ENCODE data around the gene SGPP1. TPM values are rescaled to one million over a fixed set of nuclear protein-coding genes. Genes with fewer than 3 reads are reported as not detected.

The SGPP1 gene
- total and polyA plus RNA-seq, 4 experiments from 2014 or later: 12.2 to 15.2 (median 12.5) TPM

- intact Hi-C loops (cut with micrococcal nuclease): no loop called here
- CTCF ChIA-PET (ENCODE audit: partially characterized antibody): interaction anchor here (1.3 kb wide), 1 partner anchor 8 kb away, joined by 5 read pairs; no protein-coding TSS in a partner anchor
- Mint-ChIP-seq H3K4me1 (peaks cover 10 to 21% (median 14%) of the 10 kb centered on the region in 4 donors), H3K36me3 (peaks cover 14 to 15% of the 10 kb centered on the region in 2 donors), H3K4me3 (no peak overlapping the region), H3K9me3 (no peaks in the 10 kb centered on the region), H3K27me3 (no peaks in the 10 kb centered on the region), H3K27ac (no peak overlapping the region)
- H3K4me1 ChIP-seq (ENCODE audit: insufficient read depth, low read length): peaks cover 29% of the 10 kb centered on the region
- H3K27me3 ChIP-seq (ENCODE audit: insufficient read depth, low read length): no peaks in the 10 kb centered on the region
- no peak overlapping the region for H3K4me3 ChIP-seq (ENCODE audit: low read length in 2 of 2)
- no peaks in the 10 kb centered on the region for H3K9me3 ChIP-seq (ENCODE audit: control insufficient read depth in 1 of 2, low read length in 2 of 2)
- POLR2A ChIA-PET (ENCODE audit: partially characterized antibody): interaction anchor here (0.5 to 7.0 kb wide), 2 partner anchors 14 to 625 kb away, joined by 4 to 151 read pairs; partner anchors contain the start of gene WDR89
- H3K27ac ChIP-seq (ENCODE audit: low read depth, low read length): no peak overlapping the region
- H3K36me3 ChIP-seq (ENCODE audit: insufficient read depth, low read length): no peaks in the 10 kb centered on the region
- no peak for DNase-seq
Observed at GRCh38 chr14:63654936-63655335, 72.9 kb downstream of the SGPP1 start.

GRCh38 chr14:63654346-63654745, 73.5 kb downstream of the SGPP1 start:
- no peaks in the 10 kb centered on the region for H3K9me3 ChIP-seq (ENCODE audit: control insufficient read depth in 1 of 2, low read length in 2 of 2)
- no peaks in the 10 kb centered on the region for H3K36me3 ChIP-seq (ENCODE audit: insufficient read depth, low read length)
- Mint-ChIP-seq H3K4me1 (peaks cover 15 to 26% (median 19%) of the 10 kb centered on the region in 4 donors), H3K27me3 (no peaks in the 10 kb centered on the region), H3K9me3 (no peaks in the 10 kb centered on the region), H3K4me3 (no peak overlapping the region), H3K36me3 (peaks cover 9 to 18% of the 10 kb centered on the region in 2 donors), H3K27ac (peak overlapping the region in 1 of 7 donors; percentile 30)
- POLR2A ChIA-PET (ENCODE audit: partially characterized antibody): interaction anchor here (0.5 to 7.0 kb wide), 2 partner anchors 13 to 626 kb away, joined by 4 to 151 read pairs; partner anchors contain the start of gene WDR89
- DNase-seq: no peak
- CTCF ChIA-PET (ENCODE audit: partially characterized antibody): interaction anchor here (1.3 kb wide), 1 partner anchor 9 kb away, joined by 5 read pairs; no protein-coding TSS in a partner anchor
- intact Hi-C loops (cut with micrococcal nuclease): no loop called here
- H3K27ac ChIP-seq (ENCODE audit: low read depth, low read length): no peak overlapping the region
- H3K27me3 ChIP-seq (ENCODE audit: insufficient read depth, low read length): no peaks in the 10 kb centered on the region
- peaks cover 34% of the 10 kb centered on the region for H3K4me1 ChIP-seq (ENCODE audit: insufficient read depth, low read length)
- H3K4me3 ChIP-seq (ENCODE audit: low read length in 2 of 2): no peak overlapping the region

- Histone ChIP-seq H3K4me1 (ENCODE audit: insufficient read depth, low read length) (peaks cover 41% of the 10 kb centered on the region), H3K27me3 (ENCODE audit: insufficient read depth, low read length) (no peaks in the 10 kb centered on the region), H3K9me3 (ENCODE audit: control insufficient read depth in 1 of 2, low read length in 2 of 2) (no peaks in the 10 kb centered on the region), H3K36me3 (ENCODE audit: insufficient read depth, low read length) (no peaks in the 10 kb centered on the region), H3K4me3 (ENCODE audit: low read length in 2 of 2) (no peak overlapping the region), H3K27ac (ENCODE audit: low read depth, low read length) (no peak overlapping the region)
- Mint-ChIP-seq H3K27me3 (no peaks in the 10 kb centered on the region), H3K27ac (peak overlapping the region; percentile 37 to 79 (median 73)), H3K36me3 (peaks cover 14 to 18% of the 10 kb centered on the region in 2 donors), H3K9me3 (no peaks in the 10 kb centered on the region), H3K4me1 (peaks cover 19 to 39% (median 24%) of the 10 kb centered on the region in 4 donors), H3K4me3 (peak overlapping the region in 1 of 8 donors; percentile 43)
- CTCF ChIA-PET (ENCODE audit: partially characterized antibody): interaction anchor here (0.9 to 3.3 kb wide), 5 partner anchors 11 to 117 kb away, joined by 3 to 41 read pairs (median 5); partner anchors contain the start of gene WDR89
- intact Hi-C loops (cut with micrococcal nuclease): no loop called here
- DNase-seq: no peak
- POLR2A ChIA-PET (ENCODE audit: partially characterized antibody): interaction anchor here (1.2 to 7.0 kb wide), 2 partner anchors 11 to 14 kb away, joined by 3 to 151 read pairs; partner anchors contain the start of gene WDR89
Observed at GRCh38 chr14:63652406-63652805, 75.5 kb downstream of the SGPP1 start.

GRCh38 chr14:63650256-63650952, 77.5 kb downstream of the SGPP1 start:
- peak overlapping the region; percentile 92 to 100 (median 97) for H3K27ac Mint-ChIP-seq
- no peaks in the 10 kb centered on the region for H3K27me3 Mint-ChIP-seq
- Histone ChIP-seq H3K9me3 (ENCODE audit: control insufficient read depth in 1 of 2, low read length in 2 of 2) (no peaks in the 10 kb centered on the region), H3K4me3 (ENCODE audit: low read length in 2 of 2) (peak overlapping the region in 1 of 2 donors; percentile 1), H3K27me3 (ENCODE audit: insufficient read depth, low read length) (no peaks in the 10 kb centered on the region), H3K27ac (ENCODE audit: low read depth, low read length) (peak overlapping the region; percentile 56), H3K4me1 (ENCODE audit: insufficient read depth, low read length) (peaks cover 41% of the 10 kb centered on the region), H3K36me3 (ENCODE audit: insufficient read depth, low read length) (no peaks in the 10 kb centered on the region)
- intact Hi-C loops (cut with micrococcal nuclease): loop anchor here (1.0 to 2.0 kb wide), 2 partner anchors 8 to 78 kb away; partner anchors contain the start of gene SGPP1
- CTCF ChIA-PET (ENCODE audit: partially characterized antibody): interaction anchor here (0.8 to 3.3 kb wide), 14 partner anchors 9 to 216 kb away, joined by 3 to 41 read pairs (median 4); partner anchors contain the start of genes PPP2R5E and WDR89
- H3K4me1 Mint-ChIP-seq: peaks cover 19 to 39% (median 29%) of the 10 kb centered on the region in 4 donors
- no peaks in the 10 kb centered on the region for H3K9me3 Mint-ChIP-seq
- POLR2A ChIA-PET (ENCODE audit: partially characterized antibody): interaction anchor here (0.6 to 7.0 kb wide), 17 partner anchors 9 to 854 kb away, joined by 3 to 151 read pairs (median 6); partner anchors contain the start of genes PPP2R5E, SGPP1, SYNE2 and WDR89
- peaks cover 12 to 20% of the 10 kb centered on the region in 2 donors for H3K36me3 Mint-ChIP-seq
- peak; percentile 72 to 79 (median 74) for DNase-seq
- H3K4me3 Mint-ChIP-seq: peak overlapping the region in 7 of 8 donors; percentile 66 to 80 (median 77)

GRCh38 chr14:63647696-63648410, 80.0 kb downstream of the SGPP1 start:
- Mint-ChIP-seq H3K27me3 (no peaks in the 10 kb centered on the region), H3K36me3 (peaks cover 10 to 17% of the 10 kb centered on the region in 2 donors), H3K4me3 (no peak overlapping the region), H3K9me3 (no peaks in the 10 kb centered on the region), H3K27ac (peak overlapping the region in 6 of 7 donors; percentile 52 to 95 (median 72)), H3K4me1 (peaks cover 21 to 43% (median 30%) of the 10 kb centered on the region in 4 donors)
- intact Hi-C loops (cut with micrococcal nuclease): no loop called here
- peaks cover 47% of the 10 kb centered on the region for H3K4me1 ChIP-seq (ENCODE audit: insufficient read depth, low read length)
- ChIA-PET POLR2A (ENCODE audit: partially characterized antibody) (interaction anchor here (1.2 to 2.2 kb wide), 2 partner anchors 79 to 80 kb away, joined by 4 to 6 read pairs; partner anchors contain the start of gene SGPP1), CTCF (ENCODE audit: partially characterized antibody) (interaction anchor here (1.8 to 3.2 kb wide), 2 partner anchors 14 to 122 kb away, joined by 7 to 8 read pairs; no protein-coding TSS in a partner anchor)
- H3K4me3 ChIP-seq (ENCODE audit: low read length in 2 of 2): no peak overlapping the region
- no peaks in the 10 kb centered on the region for H3K27me3 ChIP-seq (ENCODE audit: insufficient read depth, low read length)
- no peak overlapping the region for H3K27ac ChIP-seq (ENCODE audit: low read depth, low read length)
- H3K36me3 ChIP-seq (ENCODE audit: insufficient read depth, low read length): no peaks in the 10 kb centered on the region
- DNase-seq: no peak
- H3K9me3 ChIP-seq (ENCODE audit: control insufficient read depth in 1 of 2, low read length in 2 of 2): no peaks in the 10 kb centered on the region

- Mint-ChIP-seq H3K27me3 (no peaks in the 10 kb centered on the region), H3K4me3 (no peak overlapping the region), H3K36me3 (peaks cover 12 to 15% of the 10 kb centered on the region in 2 donors), H3K4me1 (peaks cover 14 to 41% (median 23%) of the 10 kb centered on the region in 4 donors), H3K9me3 (no peaks in the 10 kb centered on the region), H3K27ac (peak overlapping the region in 2 of 7 donors; percentile 35 to 36)
- Histone ChIP-seq H3K9me3 (ENCODE audit: control insufficient read depth in 1 of 2, low read length in 2 of 2) (no peaks in the 10 kb centered on the region), H3K27me3 (ENCODE audit: insufficient read depth, low read length) (no peaks in the 10 kb centered on the region), H3K4me3 (ENCODE audit: low read length in 2 of 2) (no peak overlapping the region), H3K27ac (ENCODE audit: low read depth, low read length) (no peak overlapping the region), H3K4me1 (ENCODE audit: insufficient read depth, low read length) (peaks cover 31% of the 10 kb centered on the region), H3K36me3 (ENCODE audit: insufficient read depth, low read length) (no peaks in the 10 kb centered on the region)
- intact Hi-C loops (cut with micrococcal nuclease): loop anchor here (5.0 kb wide), 1 partner anchor 743 kb away; the partner anchor contains the start of gene MTHFD1
- ChIA-PET POLR2A (ENCODE audit: partially characterized antibody) (interaction anchor here (0.9 kb wide), 1 partner anchor 83 kb away, joined by 3 read pairs; the partner anchor contains the start of gene SGPP1), CTCF (ENCODE audit: partially characterized antibody) (interaction anchor here (0.6 kb wide), 1 partner anchor 18 kb away, joined by 3 read pairs; no protein-coding TSS in a partner anchor)
- no peak for DNase-seq
Observed at GRCh38 chr14:63644741-63645140, 83.1 kb downstream of the SGPP1 start.
